Neuronal stem cell (in vitro differentiated cells): Measurements from ENCODE around the gene PARP1.

Source experiments
- DNase-seq: peaks from one replicate; pipeline ENCODE4 v3.0.0-alpha.2; 2013; ENCODE audit warnings: low spot score
- H2AFZ ChIP-seq: one replicate; pipeline ENCODE4 v1.6.1; 2013; ENCODE audit warnings: mild to moderate bottlenecking, low read length, inconsistent platforms
- H2AK5ac ChIP-seq: 2 replicates; pipeline ENCODE4 v1.6.1; 2013; ENCODE audit warnings: low read depth, mild to moderate bottlenecking, inconsistent platforms, low read length, moderate library complexity, mixed read lengths
- H2BK120ac ChIP-seq: 2 replicates; pipeline ENCODE4 v1.6.1; 2013; ENCODE audit warnings: low read depth, mild to moderate bottlenecking, inconsistent platforms, low read length, moderate library complexity, mixed read lengths
- H2BK12ac ChIP-seq: one replicate; pipeline ENCODE4 v1.6.1; 2013; ENCODE audit warnings: low read length, inconsistent platforms
- H2BK15ac ChIP-seq: 2 replicates; pipeline ENCODE4 v1.6.1; 2013; ENCODE audit warnings: mild to moderate bottlenecking, low read length, inconsistent platforms, mixed read lengths
- H2BK5ac ChIP-seq: one replicate; pipeline ENCODE4 v1.6.1; 2013; ENCODE audit warnings: inconsistent platforms, mild to moderate bottlenecking, low read length, moderate library complexity
- H3K14ac ChIP-seq: one replicate; pipeline ENCODE4 v1.6.1; 2013; ENCODE audit warnings: low read length, inconsistent platforms
- H3K18ac ChIP-seq: 2 replicates; pipeline ENCODE4 v1.6.1; 2013; ENCODE audit warnings: low read length, inconsistent platforms
- H3K23ac ChIP-seq: 2 replicates; pipeline ENCODE4 v1.6.1; 2013; ENCODE audit warnings: low read depth, mild to moderate bottlenecking, mixed read lengths, low read length, inconsistent platforms; ENCODE audit not compliant: poor library complexity
- H3K27ac ChIP-seq: replicated peaks from 3 replicates; pipeline ENCODE4 v1.5.1; 2013; ENCODE audit warnings: low read length, inconsistent platforms
- H3K27me3 ChIP-seq, 3 experiments: 2 replicates each; pipeline ENCODE4 v1.6.1; 2013; ENCODE audit warnings: low read length in 3 of 3, mild to moderate bottlenecking in 2 of 3, inconsistent platforms in 1 of 3, low read depth in 1 of 3, mixed read lengths in 1 of 3, moderate library complexity in 1 of 3; ENCODE audit not compliant: control insufficient read depth in 3 of 3, insufficient read depth in 3 of 3
- H3K36me3 ChIP-seq, 2 donors: replicated peaks in 1 of 2; 2 replicates each; pipeline ENCODE4 v1.6.1; 2013; ENCODE audit warnings: low read length in 2 of 2; ENCODE audit not compliant: control insufficient read depth in 2 of 2, insufficient read depth in 2 of 2
- H3K4ac ChIP-seq: 2 replicates; pipeline ENCODE4 v1.6.1; 2013; ENCODE audit warnings: inconsistent platforms, mild to moderate bottlenecking, low read length, moderate library complexity
- H3K4me1 ChIP-seq, 2 donors: 1 replicate in 1 of 2; 2 replicates in 1 of 2; pipeline ENCODE4 v1.6.1; 2013; ENCODE audit warnings: low read length in 2 of 2, low read depth in 1 of 2; ENCODE audit not compliant: control insufficient read depth in 2 of 2, insufficient read depth in 1 of 2
- H3K4me2 ChIP-seq: one replicate; pipeline ENCODE4 v1.6.1; 2013; ENCODE audit warnings: mild to moderate bottlenecking, low read length, inconsistent platforms; ENCODE audit not compliant: insufficient read depth, poor library complexity, severe bottlenecking
- H3K4me3 ChIP-seq, 2 donors: 2 replicates each; pipeline ENCODE4 v1.5.1; 2013; ENCODE audit warnings: low read length in 2 of 2, mild to moderate bottlenecking in 2 of 2, inconsistent platforms in 1 of 2, moderate library complexity in 1 of 2
- H3K79me1 ChIP-seq: one replicate; pipeline ENCODE4 v1.6.1; 2013; ENCODE audit warnings: low read depth, mild to moderate bottlenecking, inconsistent platforms, low read length, moderate library complexity
- H3K9ac ChIP-seq: one replicate; pipeline ENCODE4 v1.6.1; 2013; ENCODE audit warnings: mild to moderate bottlenecking, low read depth, low read length, inconsistent platforms; ENCODE audit not compliant: poor library complexity
- H3K9me3 ChIP-seq, 2 donors: replicated peaks in 1 of 2; 2 replicates each; pipeline versions ENCODE3 to v1.6.1; 2013; ENCODE audit warnings: low read length in 2 of 2, mild to moderate bottlenecking in 2 of 2, inconsistent platforms in 1 of 2, low read depth in 1 of 2, mixed read lengths in 1 of 2, moderate library complexity in 1 of 2; ENCODE audit not compliant: control insufficient read depth in 2 of 2, insufficient read depth in 1 of 2
- H4K8ac ChIP-seq: one replicate; pipeline ENCODE4 v1.6.1; 2013; ENCODE audit warnings: low read depth, mild to moderate bottlenecking, inconsistent platforms, low read length, moderate library complexity
- H4K91ac ChIP-seq: one replicate; pipeline ENCODE4 v1.6.1; 2013; ENCODE audit warnings: low read length, low read depth, mild to moderate bottlenecking, inconsistent platforms; ENCODE audit not compliant: poor library complexity
- WGBS, 2 donors: extraction: QIAGEN DNeasy Blood & Tissue Kit; methylation state at CpG; one replicate each; pipeline ENCODE4 v1.1.7; 2013; ENCODE audit warnings: missing lambda C conversion rate in 2 of 2, mixed read lengths in 1 of 2; ENCODE audit not compliant: insufficient read length in 2 of 2, insufficient replicate concordance in 1 of 2; ENCODE audit errors: extremely low coverage in 2 of 2; 5-methylcytosine and 5-hydroxymethylcytosine counted together

The PARP1 gene

GRCh38 chr1:226363801-226364513, 43.9 kb downstream of the PARP1 start:
- no peak overlapping the region for H3K4me2 ChIP-seq
- H4K91ac ChIP-seq = no peak overlapping the region
- no peaks in the 10 kb centered on the region for H3K9me3 ChIP-seq
- no peak overlapping the region for H3K14ac ChIP-seq
- no peak overlapping the region for H2BK5ac ChIP-seq
- H3K4me3 ChIP-seq = no peak overlapping the region
- H2AK5ac ChIP-seq = no peak overlapping the region
- H3K23ac ChIP-seq = no peak overlapping the region
- H3K27ac ChIP-seq = no peak overlapping the region
- no peak overlapping the region for H3K4ac ChIP-seq
- no peak overlapping the region for H2BK12ac ChIP-seq
- peaks cover 69 to 100% of the 10 kb centered on the region in 2 donors for H3K36me3 ChIP-seq
- no peaks in the 10 kb centered on the region for H3K4me1 ChIP-seq
- no CpG with 5 or more reads among the region's 9 CpGs for WGBS, 2 donors
- H3K9ac ChIP-seq = no peak overlapping the region
- no peaks in the 10 kb centered on the region for H3K27me3 ChIP-seq
- no peak overlapping the region for H2AFZ ChIP-seq
- no peak overlapping the region for H2BK120ac ChIP-seq
- H2BK15ac ChIP-seq = no peak overlapping the region
- no peak for DNase-seq
- H3K79me1 ChIP-seq = no peaks in the 10 kb centered on the region
- no peak overlapping the region for H3K18ac ChIP-seq
- no peak overlapping the region for H4K8ac ChIP-seq

GRCh38 chr1:226362891-226363447, 44.9 kb downstream of the PARP1 start:
- no peak overlapping the region for H4K8ac ChIP-seq
- H4K91ac ChIP-seq = no peak overlapping the region
- H3K4me1 ChIP-seq = no peaks in the 10 kb centered on the region
- no peaks in the 10 kb centered on the region for H3K27me3 ChIP-seq
- no peak overlapping the region for H3K23ac ChIP-seq
- no CpG with 5 or more reads among the region's 9 CpGs for WGBS, 2 donors
- H3K9me3 ChIP-seq = no peaks in the 10 kb centered on the region
- no peak overlapping the region for H3K4me3 ChIP-seq
- peaks cover 64 to 100% of the 10 kb centered on the region in 2 donors for H3K36me3 ChIP-seq
- no peak overlapping the region for H2AFZ ChIP-seq
- H2AK5ac ChIP-seq = no peak overlapping the region
- H3K4me2 ChIP-seq = no peak overlapping the region
- no peak overlapping the region for H3K9ac ChIP-seq
- H3K4ac ChIP-seq = no peak overlapping the region
- H2BK12ac ChIP-seq = no peak overlapping the region
- H2BK15ac ChIP-seq = no peak overlapping the region
- H3K27ac ChIP-seq = no peak overlapping the region
- H2BK120ac ChIP-seq = no peak overlapping the region
- no peak overlapping the region for H3K18ac ChIP-seq
- no peak overlapping the region for H3K14ac ChIP-seq
- no peak for DNase-seq
- H3K79me1 ChIP-seq = no peaks in the 10 kb centered on the region
- H2BK5ac ChIP-seq = no peak overlapping the region

- Histone ChIP-seq H3K18ac (no peak overlapping the region), H3K9ac (no peak overlapping the region), H3K4me2 (no peak overlapping the region), H4K91ac (no peak overlapping the region), H2AFZ (no peak overlapping the region), H2BK12ac (no peak overlapping the region), H3K14ac (no peak overlapping the region), H3K79me1 (no peaks in the 10 kb centered on the region), H2AK5ac (no peak overlapping the region), H4K8ac (no peak overlapping the region), H3K9me3 (no peaks in the 10 kb centered on the region), H3K4me3 (no peak overlapping the region), H3K4me1 (no peaks in the 10 kb centered on the region), H2BK120ac (no peak overlapping the region), H3K36me3 (peaks cover 57 to 100% of the 10 kb centered on the region in 2 donors), H3K23ac (no peak overlapping the region), H3K27me3 (no peaks in the 10 kb centered on the region), H2BK15ac (no peak overlapping the region), H2BK5ac (no peak overlapping the region), H3K4ac (no peak overlapping the region), H3K27ac (no peak overlapping the region)
- DNase-seq = no peak
- no CpG with 5 or more reads among the region's 6 CpGs for WGBS, 2 donors
Measured at GRCh38 chr1:226362361-226362760, 45.5 kb downstream of the PARP1 start.

- Histone ChIP-seq H2AFZ (no peak overlapping the region), H3K4ac (no peak overlapping the region), H3K27me3 (no peaks in the 10 kb centered on the region), H3K79me1 (no peaks in the 10 kb centered on the region), H3K36me3 (peaks cover 47 to 93% of the 10 kb centered on the region in 2 donors), H3K4me3 (no peak overlapping the region), H3K23ac (no peak overlapping the region), H2AK5ac (no peak overlapping the region), H3K9me3 (no peaks in the 10 kb centered on the region), H3K18ac (no peak overlapping the region), H2BK120ac (no peak overlapping the region), H2BK15ac (no peak overlapping the region), H2BK12ac (no peak overlapping the region), H3K14ac (no peak overlapping the region), H4K8ac (no peak overlapping the region), H3K4me1 (no peaks in the 10 kb centered on the region), H4K91ac (no peak overlapping the region), H3K27ac (no peak overlapping the region), H3K4me2 (no peak overlapping the region), H2BK5ac (no peak overlapping the region), H3K9ac (no peak overlapping the region)
- DNase-seq = no peak
- no CpG with 5 or more reads among the region's 8 CpGs for WGBS, 2 donors
Measured at GRCh38 chr1:226360106-226360746, 47.7 kb downstream of the PARP1 start.
